Adrenal gland (tissue), 12 donors: ENCODE measurements around the gene AGAP1. TPM values are rescaled to one million over a fixed set of nuclear protein-coding genes. Genes with fewer than 3 reads are reported as not detected.
A peak's percentile ranks its signal among the peaks of the same experiment; 100 is the strongest.

Experiments
- DNase-seq, 7 donors: peaks; one replicate each; pipeline ENCODE4 v3.0.0-alpha.2; 2019 to 2020
- H3K27ac ChIP-seq, 5 donors: fragments of 200-600 bp; sonication (generic) in 4 of 5; 1 replicate in 3 of 5; 2 replicates in 2 of 5; pipeline versions ENCODE4 v1.5.1 to v1.8.0; 2016 to 2020; ENCODE audit warnings: mild to moderate bottlenecking in 1 of 5
- H3K27me3 ChIP-seq: fragments of 200-600 bp; 2 replicates; pipeline ENCODE4 v1.8.0; 2021
- H3K36me3 ChIP-seq, 2 donors: fragments of 200-600 bp; replicated peaks in 1 of 2; 1 replicate in 1 of 2; 2 replicates in 1 of 2; pipeline versions ENCODE4 v1.5.1 to v1.8.0; 2018 to 2022
- H3K4me1 ChIP-seq, 2 donors: fragments of 200-600 bp; replicated peaks in 1 of 2; 1 replicate in 1 of 2; 2 replicates in 1 of 2; pipeline versions ENCODE4 v1.5.1 to v1.8.0; 2018 to 2021
- H3K4me3 ChIP-seq, 4 donors: fragments of 200-600 bp; sonication (generic) in 3 of 4; one replicate each; pipeline ENCODE4 v1.5.1; 2016 to 2018
- H3K9me3 ChIP-seq, 3 donors: fragments of 200-600 bp; sonication (generic) in 1 of 3; replicated peaks in 1 of 3; 1 replicate in 2 of 3; 2 replicates in 1 of 3; pipeline versions ENCODE4 v1.5.1 to v1.8.0; 2016 to 2021
- POLR2A ChIP-seq, 2 donors: fragments of 450-650 bp; IDR thresholded peaks; one replicate each; pipeline ENCODE4 v1.6.1; 2017; ENCODE audit warnings: antibody characterized with exemption in 2 of 2, mild to moderate bottlenecking in 2 of 2, moderate library complexity in 1 of 2
- whole genome bisulfite sequencing, 4 donors: extraction: QIAGEN DNeasy Blood & Tissue Kit in 2 of 4; methylation state at CpG; one replicate each; pipeline versions ENCODE4 v1.1.5 to v1.1.7; 2013 to 2017; 5-methylcytosine and 5-hydroxymethylcytosine counted together
- intact Hi-C, 2 donors: fragments of 100-400 bp; cut with DNase I; formaldehyde crosslinking; loops; one replicate each; pipeline versions ENCODE4 v1.14.1 to v1.15.0; 2022 to 2023
- polyA plus RNA-seq, 3 donors: library from polyadenylated mRNA; stranded (reverse); fragments of 200-250 nt in 2 of 3; fragments of 350-450 nt in 1 of 3; fragmentation: Illumina TruSeq in 1 of 3; extraction: RNeasy Lipid Tissue Mini Kit (QIAGEN cat#74804) in 1 of 3; gene quantifications; one replicate each; pipeline ENCODE4 v1.2.3, GENCODE V29; 2013 to 2014
- total RNA-seq, 9 donors: library from RNA; depleted of rRNA in 4 of 9; stranded (reverse); fragments of >200 nt in 4 of 9; fragments of 120-200 nt in 1 of 9; fragmentation: NEBNext Ultra II Directional in 1 of 9; extraction: Animal tissue kit (Norgen Biotek cat#: 25700) in 1 of 9; gene quantifications; one replicate each; pipeline versions ENCODE4 v1.1.0 to v1.2.4, GENCODE V29; 2013 to 2023
- TF ChIP-seq, protein P1 (sequence below), 6 experiments: fragments of 450-650 bp in 4 of 6; fragments of 200-600 bp in 2 of 6; sonication (generic) in 1 of 6; IDR thresholded peaks; 1 replicate in 5 of 6; 2 replicates in 1 of 6; pipeline versions ENCODE4 v1.5.1 to v1.8.0; 2016 to 2021; ENCODE audit warnings: antibody characterized with exemption in 6 of 6, mild to moderate bottlenecking in 2 of 6, moderate library complexity in 1 of 6
- donor health status: healthy with polysubstance abuse.
- donor health status: Bipolar disorder and iron deficiency.
- donor health status: DM: yes; HTN: yes; CAD: no.
- donor health status: DM: no; HTN: no; CAD: no.
- donor health status: DM: no; HTN: no; CAD: no.
- donor health status: DM: yes; HTN: yes; CAD: no.

The AGAP1 gene
- total and polyA plus RNA-seq, 12 donors: 5.3 to 29.6 (median 17.7) TPM

GRCh38 chr2:235939471-235939870, 445.6 kb downstream of the AGAP1 start:
- TF ChIP-seq POLR2A (IDR thresholded peaks at IDR 0.05): no peak
- TF ChIP-seq, protein P1, sequence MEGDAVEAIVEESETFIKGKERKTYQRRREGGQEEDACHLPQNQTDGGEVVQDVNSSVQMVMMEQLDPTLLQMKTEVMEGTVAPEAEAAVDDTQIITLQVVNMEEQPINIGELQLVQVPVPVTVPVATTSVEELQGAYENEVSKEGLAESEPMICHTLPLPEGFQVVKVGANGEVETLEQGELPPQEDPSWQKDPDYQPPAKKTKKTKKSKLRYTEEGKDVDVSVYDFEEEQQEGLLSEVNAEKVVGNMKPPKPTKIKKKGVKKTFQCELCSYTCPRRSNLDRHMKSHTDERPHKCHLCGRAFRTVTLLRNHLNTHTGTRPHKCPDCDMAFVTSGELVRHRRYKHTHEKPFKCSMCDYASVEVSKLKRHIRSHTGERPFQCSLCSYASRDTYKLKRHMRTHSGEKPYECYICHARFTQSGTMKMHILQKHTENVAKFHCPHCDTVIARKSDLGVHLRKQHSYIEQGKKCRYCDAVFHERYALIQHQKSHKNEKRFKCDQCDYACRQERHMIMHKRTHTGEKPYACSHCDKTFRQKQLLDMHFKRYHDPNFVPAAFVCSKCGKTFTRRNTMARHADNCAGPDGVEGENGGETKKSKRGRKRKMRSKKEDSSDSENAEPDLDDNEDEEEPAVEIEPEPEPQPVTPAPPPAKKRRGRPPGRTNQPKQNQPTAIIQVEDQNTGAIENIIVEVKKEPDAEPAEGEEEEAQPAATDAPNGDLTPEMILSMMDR (IDR thresholded peaks at IDR 0.05): no peak
- Histone ChIP-seq H3K4me3 (no peak overlapping the region), H3K27me3 (no peaks in the 10 kb centered on the region), H3K27ac (peak overlapping the region in 1 of 5 donors; percentile 17), H3K4me1 (no peaks in the 10 kb centered on the region), H3K36me3 (no peaks in the 10 kb centered on the region), H3K9me3 (no peaks in the 10 kb centered on the region)
- WGBS, 4 donors: 92 to 97% (median 94%) methylated on average over 6 of the region's 6 CpGs
- DNase-seq: no peak
- intact Hi-C loops: no loop called here

- H3K36me3 ChIP-seq: no peaks in the 10 kb centered on the region
- DNase-seq: peak in 6 of 7 donors; percentile 25 to 84 (median 50)
- H3K4me1 ChIP-seq: no peaks in the 10 kb centered on the region
- TF ChIP-seq POLR2A (IDR thresholded peaks at IDR 0.05): no peak
- TF ChIP-seq, protein P1 (IDR thresholded peaks at IDR 0.05): no peak
- intact Hi-C loops: no loop called here
- peak overlapping the region in 1 of 5 donors; percentile 17 for H3K27ac ChIP-seq
- H3K27me3 ChIP-seq: no peaks in the 10 kb centered on the region
- WGBS, 4 donors: 55 to 66% (median 61%) methylated on average over 8 of the region's 8 CpGs
- H3K4me3 ChIP-seq: no peak overlapping the region
- no peaks in the 10 kb centered on the region for H3K9me3 ChIP-seq
Measured at GRCh38 chr2:235940330-235940729, 446.5 kb downstream of the AGAP1 start.

DNA sequence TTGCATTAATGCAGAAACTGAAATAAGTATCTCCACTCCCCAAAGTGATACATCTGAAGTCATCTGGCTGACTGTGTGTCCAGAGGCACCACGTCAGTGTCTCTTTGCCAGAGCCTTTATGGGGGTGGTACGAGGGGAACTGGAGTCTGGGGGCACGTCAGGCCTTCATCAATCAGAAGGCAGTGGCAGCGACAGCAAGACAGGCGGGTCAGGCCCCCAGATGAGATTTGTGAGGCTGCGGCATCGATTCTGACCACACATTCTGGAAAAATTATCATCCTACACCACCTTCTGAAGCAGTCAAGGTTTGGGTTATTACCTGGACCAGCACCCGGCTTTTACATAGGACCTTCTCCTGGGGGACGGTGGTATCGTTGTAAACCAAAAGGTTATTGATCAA, 450.7 kb downstream of the AGAP1 start:
- Histone ChIP-seq H3K9me3 (no peaks in the 10 kb centered on the region), H3K27me3 (no peaks in the 10 kb centered on the region), H3K36me3 (no peaks in the 10 kb centered on the region), H3K4me3 (no peak overlapping the region), H3K4me1 (no peaks in the 10 kb centered on the region), H3K27ac (no peak overlapping the region)
- intact Hi-C loops: no loop called here
- no peak for DNase-seq
- TF ChIP-seq, protein P1 (IDR thresholded peaks at IDR 0.05): no peak
- no peak for TF ChIP-seq POLR2A (IDR thresholded peaks at IDR 0.05)
- WGBS, 4 donors: 91 to 98% (median 94%) methylated on average over 10 of the region's 10 CpGs

DNA sequence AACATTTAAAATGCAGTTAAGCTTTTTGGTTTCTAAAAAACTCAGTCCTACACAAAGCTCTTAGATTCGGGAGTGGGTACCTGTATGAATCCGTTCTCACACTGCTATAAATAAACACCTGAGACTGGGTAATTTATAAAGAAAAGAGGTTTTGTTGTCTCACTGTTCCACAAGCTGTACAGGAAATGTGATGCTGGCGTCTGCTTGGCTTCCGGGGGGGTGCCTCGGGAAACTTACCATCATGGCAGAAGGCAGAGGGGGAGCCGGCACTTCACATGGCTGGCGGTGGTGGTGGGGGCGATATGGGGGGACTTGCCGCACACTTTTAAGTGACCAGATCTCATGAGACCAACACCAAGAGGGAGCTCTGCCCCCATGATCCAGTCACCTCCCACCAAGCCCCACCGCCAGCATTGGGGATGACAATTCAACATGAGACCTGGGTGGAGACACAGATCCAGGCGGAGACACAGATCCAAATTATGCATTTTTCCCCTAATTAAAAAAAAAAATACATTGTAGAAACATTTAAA, 451.8 kb downstream of the AGAP1 start:
- DNase-seq: no peak
- Histone ChIP-seq H3K36me3 (no peaks in the 10 kb centered on the region), H3K4me1 (no peaks in the 10 kb centered on the region), H3K4me3 (no peak overlapping the region), H3K27ac (no peak overlapping the region), H3K9me3 (no peaks in the 10 kb centered on the region), H3K27me3 (no peaks in the 10 kb centered on the region)
- WGBS, 4 donors: 78 to 83% (median 80%) methylated on average over 10 to 11 of the region's 11 CpGs
- TF ChIP-seq POLR2A (IDR thresholded peaks at IDR 0.05): no peak
- TF ChIP-seq, protein P1 (IDR thresholded peaks at IDR 0.05): no peak
- intact Hi-C loops: no loop called here
